H1 (cell line): Measurements from ENCODE around the gene NELFA. TPM values are rescaled to one million over a fixed set of nuclear protein-coding genes. Genes with fewer than 3 reads are reported as not detected.

ENCODE experiments used
- CTCF ChIA-PET: fragments of 300-600 bp; sonication (Branson Sonifier 250); formaldehyde crosslinking; loops from one replicate; lab custom pipeline; 2021; ENCODE audit not compliant: partially characterized antibody; lab: Charles Lee
- POLR2A ChIA-PET: fragments of 300-600 bp; sonication (Branson Sonifier 250); formaldehyde crosslinking; loops from one replicate; lab custom pipeline; 2021; ENCODE audit warnings: inconsistent platforms; ENCODE audit not compliant: partially characterized antibody; lab: Charles Lee
- DNase-seq, 2 experiments: peaks; one replicate each; pipeline versions ENCODE4 v3.0.0 to v3.0.0-alpha.2; 2010 to 2022; ENCODE audit warnings: low spot score in 2 of 2, low read depth in 1 of 2, mixed read lengths in 1 of 2
- FAIRE-seq: peaks from 2 replicates; lab custom pipeline; 2011; peaks lifted over from hg19 to GRCh38; lab: Jason Lieb, UNC
- H2AFZ ChIP-seq: 2 replicates; pipeline ENCODE4 v1.8.1; 2012; ENCODE audit warnings: low read length, inconsistent platforms
- H2AK5ac ChIP-seq: 2 replicates; pipeline ENCODE4 v1.6.1; 2013; ENCODE audit warnings: low read depth, low read length
- H2BK120ac ChIP-seq: replicated peaks from 2 replicates; pipeline ENCODE3; 2013; ENCODE audit warnings: low read depth, low read length, inconsistent platforms
- H2BK12ac ChIP-seq: 2 replicates; pipeline ENCODE4 v1.6.1; 2013; ENCODE audit warnings: low read depth, low read length
- H2BK15ac ChIP-seq: 2 replicates; pipeline ENCODE4 v1.6.1; 2013; ENCODE audit warnings: low read length
- H2BK20ac ChIP-seq: 2 replicates; pipeline ENCODE4 v1.6.1; 2013; ENCODE audit warnings: low read length
- H2BK5ac ChIP-seq: 2 replicates; pipeline ENCODE4 v1.6.1; 2013; ENCODE audit warnings: low read depth, low read length
- H3K14ac ChIP-seq: 2 replicates; pipeline ENCODE4 v1.6.1; 2013; ENCODE audit warnings: inconsistent platforms; ENCODE audit not compliant: insufficient read length
- H3K18ac ChIP-seq: 2 replicates; pipeline ENCODE4 v1.6.1; 2013; ENCODE audit warnings: low read length; ENCODE audit errors: extremely low read depth
- H3K23ac ChIP-seq: 2 replicates; pipeline ENCODE4 v1.6.1; 2013; ENCODE audit warnings: inconsistent platforms; ENCODE audit not compliant: insufficient read length
- H3K23me2 ChIP-seq: 2 replicates; pipeline ENCODE4 v1.6.1; 2013; ENCODE audit warnings: low read depth, low read length
- H3K27ac ChIP-seq: 2 replicates; pipeline ENCODE4 v1.6.1; 2011; ENCODE audit warnings: low read depth, low read length, inconsistent platforms
- H3K27me3 ChIP-seq, 4 experiments: replicated peaks in 1 of 4; 1 replicate in 1 of 4; 2 replicates in 3 of 4; pipeline versions ENCODE4 v1.6.1 to v1.8.1; 2011 to 2013; ENCODE audit warnings: low read length in 3 of 4, mild to moderate bottlenecking in 3 of 4, inconsistent platforms in 2 of 4, mixed read lengths in 2 of 4, moderate library complexity in 1 of 4; ENCODE audit not compliant: control insufficient read depth in 3 of 4, insufficient read depth in 3 of 4; ENCODE audit errors: extremely low read depth in 1 of 4
- H3K36me3 ChIP-seq, 4 experiments: 2 replicates each; pipeline versions ENCODE4 v1.6.1 to v1.8.1; 2011 to 2013; ENCODE audit warnings: mild to moderate bottlenecking in 4 of 4, low read length in 3 of 4, moderate library complexity in 2 of 4, control low read depth in 1 of 4, inconsistent platforms in 1 of 4; ENCODE audit not compliant: insufficient read depth in 4 of 4, control insufficient read depth in 2 of 4
- H3K4ac ChIP-seq: replicated peaks from 2 replicates; pipeline ENCODE3; 2013; ENCODE audit warnings: low read length, low read depth, mixed read lengths, inconsistent platforms; ENCODE audit not compliant: insufficient read length
- H3K4me1 ChIP-seq, 4 experiments: replicated peaks in 1 of 4; 1 replicate in 1 of 4; 2 replicates in 3 of 4; pipeline versions ENCODE4 v1.6.1 to v1.8.1; 2011 to 2013; ENCODE audit warnings: low read length in 3 of 4, inconsistent platforms in 2 of 4, mixed read lengths in 1 of 4; ENCODE audit not compliant: insufficient read depth in 4 of 4, control insufficient read depth in 3 of 4
- H3K4me2 ChIP-seq, 2 experiments: 2 replicates each; pipeline versions ENCODE4 v1.6.1 to v1.8.1; 2011 to 2013; ENCODE audit warnings: low read depth in 2 of 2, low read length in 2 of 2, control low read depth in 1 of 2, inconsistent platforms in 1 of 2, mild to moderate bottlenecking in 1 of 2; ENCODE audit not compliant: insufficient read depth in 1 of 2
- H3K4me3 ChIP-seq, 4 experiments: fragments of 200-600, 300-600 bp in 1 of 4; sonication (generic), shearing (Covaris generic), sonication (Bioruptor Twin) in 1 of 4; 2 replicates each; pipeline versions ENCODE4 v1.5.1 to v1.8.1; 2011 to 2016; ENCODE audit warnings: low read length in 4 of 4, low read depth in 3 of 4, control low read depth in 2 of 4, inconsistent platforms in 2 of 4, mild to moderate bottlenecking in 2 of 4, mixed read lengths in 1 of 4, moderate library complexity in 1 of 4; ENCODE audit not compliant: insufficient read depth in 2 of 4; ENCODE audit errors: extremely low read depth in 1 of 4
- H3K56ac ChIP-seq: replicated peaks from 2 replicates; pipeline ENCODE3; 2013; ENCODE audit warnings: low read depth, mild to moderate bottlenecking, mixed read lengths, low read length, inconsistent platforms; ENCODE audit not compliant: insufficient read length
- H3K79me1 ChIP-seq: 2 replicates; pipeline ENCODE4 v1.6.1; 2013; ENCODE audit warnings: low read depth, low read length, control low read depth
- H3K79me2 ChIP-seq, 2 experiments: 2 replicates each; pipeline versions ENCODE4 v1.6.1 to v1.8.1; 2012 to 2013; ENCODE audit warnings: low read length in 2 of 2, mild to moderate bottlenecking in 2 of 2, inconsistent platforms in 1 of 2; ENCODE audit not compliant: insufficient read depth in 2 of 2, control insufficient read depth in 1 of 2
- H3K9ac ChIP-seq, 4 experiments: replicated peaks in 1 of 4; 1 replicate in 1 of 4; 2 replicates in 3 of 4; pipeline versions ENCODE4 v1.6.1 to v1.8.1; 2011 to 2013; ENCODE audit warnings: low read depth in 3 of 4, low read length in 3 of 4, control low read depth in 2 of 4, mild to moderate bottlenecking in 2 of 4, moderate library complexity in 2 of 4, inconsistent platforms in 1 of 4; ENCODE audit errors: extremely low read depth in 1 of 4
- H3K9me3 ChIP-seq, 2 experiments: 2 replicates each; pipeline versions ENCODE4 v1.6.1 to v1.8.1; 2012 to 2013; ENCODE audit warnings: mild to moderate bottlenecking in 2 of 2, moderate library complexity in 2 of 2, control low read depth in 1 of 2, inconsistent platforms in 1 of 2, low read depth in 1 of 2, low read length in 1 of 2, mixed read lengths in 1 of 2; ENCODE audit not compliant: insufficient read depth in 2 of 2
- H4K20me1 ChIP-seq, 2 experiments: replicated peaks in 1 of 2; 2 replicates each; pipeline versions ENCODE3 to v1.8.1; 2011 to 2013; ENCODE audit warnings: inconsistent platforms in 2 of 2, low read length in 2 of 2, mild to moderate bottlenecking in 1 of 2; ENCODE audit not compliant: insufficient read depth in 2 of 2, control insufficient read depth in 1 of 2
- H4K5ac ChIP-seq: 2 replicates; pipeline ENCODE4 v1.6.1; 2013; ENCODE audit warnings: low read length, low read depth, mixed read lengths, inconsistent platforms; ENCODE audit not compliant: insufficient read length
- H4K8ac ChIP-seq: 2 replicates; pipeline ENCODE4 v1.8.0; 2013; ENCODE audit warnings: mild to moderate bottlenecking, moderate library complexity, low read length, inconsistent platforms; ENCODE audit not compliant: insufficient read depth; ENCODE audit errors: extremely low read depth
- H4K91ac ChIP-seq: replicated peaks from 2 replicates; pipeline ENCODE3; 2013; ENCODE audit warnings: low read length, mixed read lengths, inconsistent platforms; ENCODE audit not compliant: insufficient read length
- ASH2L ChIP-seq: fragments of 200-600, 300-600 bp; sonication (generic); IDR thresholded peaks from one replicate; pipeline ENCODE4 v1.7.1; 2017; ENCODE audit warnings: low read length
- BCL11A ChIP-seq, 2 experiments: IDR thresholded peaks; one replicate each; pipeline ENCODE4 v1.6.1; 2011; ENCODE audit warnings: low read depth in 2 of 2, low read length in 2 of 2, mild to moderate bottlenecking in 2 of 2
- CBX5 ChIP-seq: fragments of 300-800, 300-1000 bp; sonication (generic); IDR thresholded peaks from 2 replicates; pipeline ENCODE4 v1.7.1; 2016; ENCODE audit warnings: antibody characterized with exemption, low read length, low read depth
- EGR1 ChIP-seq: IDR thresholded peaks from 2 replicates; pipeline ENCODE4 v1.6.1; 2011; ENCODE audit warnings: low read depth, low read length, borderline replicate concordance
- FOSL1 ChIP-seq: IDR thresholded peaks from 2 replicates; pipeline ENCODE4 v1.6.1; 2011; ENCODE audit warnings: mild to moderate bottlenecking, low read depth, low read length, moderate library complexity; ENCODE audit not compliant: insufficient read depth
- NRF1 ChIP-seq: IDR thresholded peaks from 2 replicates; pipeline ENCODE4 v1.6.1; 2011; ENCODE audit warnings: mild to moderate bottlenecking, low read depth, low read length, improper control_type of control experiment
- POU5F1 ChIP-seq: IDR thresholded peaks from 2 replicates; pipeline ENCODE4 v1.6.1; 2011; ENCODE audit warnings: low read depth, mild to moderate bottlenecking, low read length, moderate library complexity
- RFX5 ChIP-seq: IDR thresholded peaks from 2 replicates; pipeline ENCODE4 v1.6.1; 2011; ENCODE audit warnings: low read depth, low read length, improper control_type of control experiment, borderline replicate concordance
- SIRT6 ChIP-seq: IDR thresholded peaks from one replicate; pipeline ENCODE4 v1.7.1; 2012; ENCODE audit warnings: low read length, inconsistent platforms
- SP1 ChIP-seq: IDR thresholded peaks from 2 replicates; pipeline ENCODE4 v1.6.1; 2011; ENCODE audit warnings: low read depth, low read length
- SP2 ChIP-seq: IDR thresholded peaks from 2 replicates; pipeline ENCODE4 v1.6.1; 2012; ENCODE audit warnings: mild to moderate bottlenecking, low read length, inconsistent platforms
- SP4 ChIP-seq: IDR thresholded peaks from 2 replicates; pipeline ENCODE4 v1.6.1; 2012; ENCODE audit warnings: low read length, inconsistent platforms
- TAF7 ChIP-seq: optimal IDR thresholded peaks from 2 replicates; pipeline ENCODE3; 2011; ENCODE audit warnings: low read depth, mild to moderate bottlenecking, inconsistent platforms, low read length, moderate library complexity, borderline replicate concordance
- WGBS, 2 experiments: shearing (Covaris generic) in 1 of 2; methylation state at CpG; one replicate each; pipeline versions ENCODE4 v1.1.6 to v1.1.7; 2013 to 2015; ENCODE audit warnings: low lambda C conversion rate in 2 of 2, mixed read lengths in 2 of 2, inconsistent platforms in 1 of 2, low coverage in 1 of 2, missing lambda C conversion rate in 1 of 2; ENCODE audit not compliant: insufficient replicate concordance in 2 of 2, insufficient coverage in 1 of 2, insufficient read length in 1 of 2; ENCODE audit errors: extremely low coverage in 1 of 2, missing lambda C conversion rate in 1 of 2; 5-methylcytosine and 5-hydroxymethylcytosine counted together
- polyA plus RNA-seq, 7 experiments: library from polyadenylated mRNA; depleted of rRNA in 3 of 7; stranded (reverse) in 5 of 7; unstranded in 2 of 7; fragments of >200 nt in 5 of 7; fragments of 200-250 nt in 2 of 7; gene quantifications; 1 replicate in 5 of 7; 2 replicates in 1 of 7; 4 replicates in 1 of 7; pipeline versions ENCODE4 v1.2.1 to v1.2.3, GENCODE V29; 2011 to 2013; ENCODE audit warnings: missing spikeins in 2 of 7, mixed read lengths in 2 of 7
- total RNA-seq: library from RNA; stranded (reverse); fragmentation: NEBNext Ultra II Directional; extraction: Animal tissue kit (Norgen Biotek cat#: 25700); gene quantifications from 2 replicates; pipeline ENCODE4 v1.2.1, GENCODE V29; 2021
- TF ChIP-seq, protein P1 (sequence below): IDR thresholded peaks from 2 replicates; pipeline ENCODE4 v1.6.1; 2012; ENCODE audit warnings: inconsistent platforms

The NELFA gene
- total and polyA plus RNA-seq, 2 of the 8 experiments (the other 6 are each of a cell fraction or from before 2014, with no cell fraction given), result 41.8 to 57.5 TPM

DNA sequence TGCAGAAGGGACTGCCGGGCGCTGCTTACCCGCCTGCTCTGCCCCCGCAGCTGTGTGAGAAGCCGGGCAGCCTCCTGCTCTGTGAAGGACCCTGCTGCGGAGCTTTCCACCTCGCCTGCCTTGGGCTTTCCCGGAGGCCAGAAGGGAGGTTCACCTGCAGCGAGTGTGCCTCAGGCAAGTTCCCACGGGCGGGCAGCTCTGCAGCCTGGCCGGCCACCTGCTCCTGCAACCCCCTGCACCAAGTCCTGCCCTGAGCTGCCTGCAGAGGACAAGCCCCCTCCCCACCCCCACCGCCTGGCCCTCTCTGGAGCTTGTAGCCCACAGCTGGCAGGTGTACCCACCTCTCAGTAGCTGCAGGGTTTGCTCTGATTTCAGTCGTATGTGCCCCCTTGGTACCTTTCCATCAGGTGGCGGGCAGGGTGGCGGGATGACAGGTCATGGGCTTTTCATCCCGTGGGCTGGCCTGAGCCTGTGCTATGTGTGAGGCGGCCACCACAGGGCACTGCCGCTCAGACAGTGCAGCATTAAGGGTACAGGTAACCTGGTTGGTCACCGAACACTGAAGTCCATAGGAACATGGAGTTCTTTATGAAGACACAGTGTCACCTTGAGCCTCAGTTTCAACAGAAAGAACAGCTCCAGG, 56.6 kb downstream of the NELFA start:
- Histone ChIP-seq H3K79me1 (no peaks in the 10 kb centered on the region; the same call in none of the 2 replicates), H3K9me3 (no peaks in the 10 kb centered on the region), H3K36me3 (peaks cover 5 to 34% (median 23%) of the 10 kb centered on the region in 4 experiments), H3K23me2 (no peaks in the 10 kb centered on the region), H3K23ac (no peak overlapping the region), H2BK120ac (no peak overlapping the region), H3K9ac (no peak overlapping the region), H4K91ac (no peak overlapping the region), H2BK5ac (no peak overlapping the region), H3K27me3 (no peaks in the 10 kb centered on the region), H3K4me3 (no peak overlapping the region), H3K27ac (no peak overlapping the region), H3K18ac (no peak overlapping the region), H3K4ac (no peak overlapping the region), H3K4me1 (no peaks in the 10 kb centered on the region), H3K56ac (no peak overlapping the region), H3K79me2 (no peaks in the 10 kb centered on the region), H4K20me1 (peaks cover 3 to 5% of the 10 kb centered on the region in 2 experiments), H3K14ac (no peak overlapping the region), H2BK15ac (no peak overlapping the region), H2AK5ac (no peak overlapping the region), H4K8ac (no peak overlapping the region), H2BK12ac (no peak overlapping the region), H4K5ac (no peak overlapping the region), H3K4me2 (no peak overlapping the region), H2AFZ (no peak overlapping the region), H2BK20ac (no peak overlapping the region)
- no peak for FAIRE-seq
- no peak for TF ChIP-seq SP1
- no peak for TF ChIP-seq POU5F1
- no peak for TF ChIP-seq SP4
- no peak for TF ChIP-seq BCL11A (IDR thresholded peaks at IDR 0.05; ENCODE audit: low read depth in 2 of 2, low read length in 2 of 2)
- TF ChIP-seq SIRT6, result no peak
- no peak for TF ChIP-seq TAF7
- no peak for TF ChIP-seq SP2
- no peak for TF ChIP-seq FOSL1
- no peak for TF ChIP-seq EGR1
- no peak for TF ChIP-seq CBX5
- TF ChIP-seq RFX5, result no peak
- TF ChIP-seq, protein P1, sequence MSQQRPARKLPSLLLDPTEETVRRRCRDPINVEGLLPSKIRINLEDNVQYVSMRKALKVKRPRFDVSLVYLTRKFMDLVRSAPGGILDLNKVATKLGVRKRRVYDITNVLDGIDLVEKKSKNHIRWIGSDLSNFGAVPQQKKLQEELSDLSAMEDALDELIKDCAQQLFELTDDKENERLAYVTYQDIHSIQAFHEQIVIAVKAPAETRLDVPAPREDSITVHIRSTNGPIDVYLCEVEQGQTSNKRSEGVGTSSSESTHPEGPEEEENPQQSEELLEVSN, result no peak
- no peak for TF ChIP-seq ASH2L
- no peak for TF ChIP-seq NRF1
- no peak for DNase-seq
- 94% methylated on average over 15 of the region's 20 CpGs; no CpG with 5 or more reads in 1 of the 2 experiments for WGBS, 2 experiments
- CTCF ChIA-PET, result interaction anchor here (0.6 to 1.0 kb wide), 3 partner anchors 9 to 268 kb away, joined by 3 to 4 read pairs (median 3); no protein-coding TSS in a partner anchor
- POLR2A ChIA-PET, result no interaction called here
